Stimulated activated CD4-positive, alpha-beta T cell treated with anti-CD3 and anti-CD28 coated beads, Interleukin-15, amount 100 ng/mL, for 1 hour (primary cell): ENCODE data around the gene PAX5.

ENCODE experiments used
- DNase-seq, 2 donors: peaks; one replicate each; pipeline ENCODE4 v3.0.0-alpha.2; 2020; ENCODE audit warnings: low read depth in 1 of 2, low spot score in 1 of 2

The PAX5 gene

GRCh38 chr9:36903541-36904435 lies 130.3 kb downstream of the PAX5 start:
- DNase-seq = no peak

- DNase-seq = no peak
Observed at GRCh38 chr9:36902861-36903524, 131.1 kb downstream of the PAX5 start.

- DNase-seq = no peak
Observed at GRCh38 chr9:36902080-36902716, 131.9 kb downstream of the PAX5 start.

DNA sequence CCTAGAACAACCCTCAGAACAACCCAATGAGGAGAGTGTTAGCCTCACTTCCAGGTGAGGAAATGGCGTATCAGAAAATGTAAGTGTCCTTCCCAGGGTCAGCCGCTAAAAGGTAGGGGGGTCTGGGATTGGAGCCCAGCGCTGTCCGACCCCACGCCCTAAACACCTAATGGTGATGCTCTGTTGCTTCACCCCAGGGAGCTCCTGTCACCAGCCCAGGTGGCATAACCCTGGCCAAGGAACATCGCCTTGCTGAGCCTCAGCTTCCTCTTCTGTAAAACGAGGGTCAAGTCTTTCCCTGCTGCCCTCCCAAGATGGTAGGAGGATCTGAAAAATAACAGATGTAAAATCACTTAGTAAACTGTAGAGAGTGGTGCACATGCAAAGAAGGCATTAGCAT lies 132.5 kb downstream of the PAX5 start:
- DNase-seq = no peak

GRCh38 chr9:36900856-36901220 lies 133.2 kb downstream of the PAX5 start:
- DNase-seq = no peak

DNA sequence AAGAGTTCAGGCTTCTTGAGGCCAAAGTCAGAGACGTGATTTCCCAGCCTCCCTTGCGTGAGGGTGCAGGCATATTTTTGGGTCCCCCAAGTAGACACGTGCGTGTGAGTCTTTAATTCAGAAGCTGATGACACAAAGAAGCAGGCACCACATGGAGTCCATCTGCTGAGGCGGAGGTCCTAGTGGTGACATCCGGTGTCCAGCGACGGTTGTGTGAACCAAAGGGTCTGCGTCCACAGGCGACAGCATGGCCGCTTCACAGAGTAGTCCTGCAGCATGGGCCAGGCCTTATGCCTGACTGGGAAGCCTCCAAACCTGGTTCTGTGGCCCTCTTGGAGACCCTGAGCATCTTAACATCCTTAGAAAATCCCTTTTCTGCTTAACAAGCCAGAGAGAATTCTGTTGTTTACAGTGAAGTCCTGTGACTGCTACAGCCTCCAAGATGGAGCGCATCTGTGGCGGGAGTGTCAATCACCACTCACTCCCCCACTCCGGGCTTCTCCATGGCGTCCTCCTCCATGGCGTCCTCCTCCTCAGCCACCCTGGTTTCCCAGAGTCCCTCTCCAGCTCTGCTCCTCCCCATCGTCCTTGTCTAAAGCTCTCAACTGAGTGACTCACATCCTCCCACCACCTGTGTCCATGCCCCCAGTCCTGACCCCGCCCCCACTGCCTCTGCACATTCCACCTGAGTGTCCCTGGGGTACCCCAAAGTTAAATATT lies 133.8 kb downstream of the PAX5 start:
- DNase-seq = no peak

DNA sequence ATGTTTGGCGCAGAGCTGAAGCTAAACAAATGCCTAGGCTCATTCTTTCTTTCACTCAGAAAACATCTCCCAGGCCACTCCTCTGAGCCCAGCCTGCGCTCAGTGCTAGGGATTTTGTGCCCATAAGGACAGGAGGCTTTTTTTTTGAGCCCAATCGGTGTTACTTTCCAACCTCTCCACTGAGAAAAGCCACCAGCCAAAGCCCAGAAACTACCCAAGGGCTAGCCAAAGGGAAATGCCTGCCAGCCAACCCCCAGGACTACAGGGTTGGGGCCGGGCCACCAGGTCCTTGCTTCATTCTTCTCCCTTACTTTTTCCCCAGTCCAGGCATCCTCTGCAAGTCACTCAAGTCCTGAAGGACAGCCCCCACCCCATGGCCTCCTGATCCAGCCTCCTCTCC lies 134.7 kb downstream of the PAX5 start:
- no peak for DNase-seq

GRCh38 chr9:36898431-36899020 lies 135.5 kb downstream of the PAX5 start:
- no peak for DNase-seq

DNA sequence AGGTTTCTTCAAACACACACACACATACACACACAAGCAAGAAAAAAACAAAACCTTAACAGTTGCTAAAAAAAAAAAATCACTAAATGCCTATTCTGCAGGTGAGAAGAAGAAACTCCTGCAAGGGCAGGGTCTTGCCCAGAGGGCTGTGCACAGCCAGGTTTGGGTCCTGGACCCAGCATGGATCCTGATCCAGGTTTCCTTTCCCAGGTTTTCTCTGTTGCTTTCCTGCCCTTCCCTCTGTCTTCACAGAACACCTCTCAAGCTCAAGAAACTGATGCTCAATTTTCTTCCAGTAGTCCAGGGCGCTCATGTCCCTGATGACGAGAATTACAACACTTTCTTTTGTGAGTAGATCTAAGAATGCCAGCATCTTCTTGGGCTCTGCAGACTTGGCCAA lies 136.6 kb downstream of the PAX5 start:
- DNase-seq = no peak

GRCh38 chr9:36897019-36897418 lies 137.0 kb downstream of the PAX5 start:
- DNase-seq = no peak

- DNase-seq = no peak
Observed at GRCh38 chr9:36896296-36896695, 137.8 kb downstream of the PAX5 start.

- no peak for DNase-seq
Observed at GRCh38 chr9:36895744-36896260, 138.3 kb downstream of the PAX5 start.

DNA sequence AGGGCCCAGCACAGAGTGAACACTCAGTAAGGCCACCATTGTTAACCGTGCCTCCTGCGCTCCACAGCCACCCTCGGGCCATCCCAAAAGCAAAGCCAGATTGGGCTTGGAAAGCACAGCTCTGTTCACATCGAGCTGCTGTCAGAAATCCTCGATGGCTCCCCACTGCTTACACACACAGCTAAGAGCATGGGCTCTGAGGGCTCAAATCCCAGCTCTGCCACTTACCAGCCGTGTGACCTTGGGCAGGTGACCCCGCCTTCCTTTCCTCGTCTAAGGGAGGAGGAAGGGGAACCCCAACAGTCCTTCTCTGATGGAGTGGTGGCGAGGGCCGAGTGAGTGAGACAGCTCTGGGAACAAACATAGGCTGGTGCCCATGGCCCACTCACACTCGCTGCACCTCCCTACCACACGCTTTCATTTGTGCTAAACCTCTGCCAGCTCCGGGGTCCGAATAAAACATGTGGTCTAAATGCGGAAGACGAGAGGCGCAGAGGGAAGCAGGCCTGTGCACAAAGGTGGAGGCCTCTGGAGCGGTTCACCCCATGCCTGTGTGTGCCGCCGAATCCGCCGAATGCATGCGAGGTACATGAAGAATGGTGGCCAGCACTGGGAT lies 139.3 kb downstream of the PAX5 start:
- DNase-seq = no peak

- no peak for DNase-seq
Observed at GRCh38 chr9:36893911-36894310, 140.2 kb downstream of the PAX5 start.

- DNase-seq = no peak
Observed at GRCh38 chr9:36893184-36893583, 140.9 kb downstream of the PAX5 start.

DNA sequence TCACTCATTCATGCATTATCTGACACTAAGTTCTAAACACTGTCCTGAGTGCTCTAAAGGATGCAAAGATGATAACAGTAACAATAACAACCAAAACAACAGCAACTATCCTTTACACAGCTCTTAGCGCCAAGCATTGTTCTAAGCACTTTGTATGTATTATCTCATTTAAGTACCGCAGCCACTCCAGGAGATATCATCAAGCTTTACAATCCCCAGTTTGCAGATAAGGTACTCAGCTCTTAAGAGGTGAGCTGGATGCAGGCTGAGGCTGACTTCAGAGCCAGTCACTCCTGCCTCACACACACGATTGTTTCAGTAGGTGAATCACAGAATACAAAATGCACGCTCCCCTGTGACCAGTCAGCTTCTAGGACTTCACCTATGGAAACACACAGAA lies 141.8 kb downstream of the PAX5 start:
- no peak for DNase-seq

DNA sequence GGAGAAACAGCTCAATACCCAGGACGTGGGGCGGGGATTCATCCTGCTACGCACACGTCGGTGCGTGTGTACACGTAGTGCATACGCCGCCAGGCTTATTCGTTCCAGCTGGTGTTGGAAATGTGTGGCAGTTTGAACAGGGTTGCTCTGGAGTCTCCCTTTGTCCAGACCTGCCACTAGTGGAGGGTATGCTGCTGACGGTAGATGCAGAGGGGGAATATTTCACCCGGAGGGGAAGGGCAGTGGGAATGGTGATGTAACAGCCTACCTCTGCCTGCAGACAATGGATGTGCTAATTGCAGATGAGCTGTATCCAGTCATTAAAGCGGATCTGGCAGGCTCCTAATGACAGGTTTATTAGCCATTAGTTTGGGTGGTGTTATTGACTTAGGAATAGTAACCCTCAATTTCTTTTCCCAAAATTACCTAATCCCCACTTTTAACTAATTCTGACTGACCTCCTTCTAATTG lies 142.7 kb downstream of the PAX5 start:
- no peak for DNase-seq

- DNase-seq = no peak
Observed at GRCh38 chr9:36889844-36890243, 144.2 kb downstream of the PAX5 start.

- no peak for DNase-seq
Observed at GRCh38 chr9:36888551-36888950, 145.5 kb downstream of the PAX5 start.

- no peak for DNase-seq
Observed at GRCh38 chr9:36884721-36885120, 149.3 kb downstream of the PAX5 start.
